IMR-90 (cell line): Measurements from ENCODE around the gene ERC2. TPM values are rescaled to one million over a fixed set of nuclear protein-coding genes. Genes with fewer than 3 reads are reported as not detected.

Experiments used
- ATAC-seq: fragments of 200-7000 bp; cut with Tn5 transposase; 2 replicates; pipeline ENCODE4 v1.9.1; 2020; ENCODE audit warnings: low read depth, mild to moderate bottlenecking, moderate library complexity
- BruUV-seq: library from RNA; stranded (reverse); fragments of 400-500 nt; replicated peaks from 2 replicates; lab custom pipeline; 2021; lab: Mats Ljungman, UMichigan
- CTCF ChIA-PET: fragments of 300-600 bp; formaldehyde crosslinking; extraction: SDS; loops from one replicate; lab custom pipeline; 2021; ENCODE audit warnings: antibody characterized with exemption; lab: Yijun Ruan, JAX
- POLR2A ChIA-PET: fragments of 300-600 bp; sonication (Branson Sonifier 250); formaldehyde crosslinking; loops from one replicate; lab custom pipeline; 2022; ENCODE audit warnings: antibody characterized with exemption; ENCODE audit not compliant: unreplicated experiment; lab: Charles Lee
- DNase-seq: peaks from one replicate; pipeline ENCODE4 v3.0.0; 2013
- H2AFZ ChIP-seq: replicated peaks from 2 replicates; pipeline ENCODE3; 2013; ENCODE audit warnings: low read length, mild to moderate bottlenecking; ENCODE audit not compliant: poor library complexity
- H2AK5ac ChIP-seq: 2 replicates; pipeline ENCODE4 v1.6.1; 2013; ENCODE audit warnings: low read depth, low read length, inconsistent platforms
- H2AK9ac ChIP-seq: replicated peaks from 2 replicates; pipeline ENCODE3; 2013; ENCODE audit warnings: mild to moderate bottlenecking, low read depth, low read length, moderate library complexity; ENCODE audit not compliant: poor library complexity
- H2BK120ac ChIP-seq: 2 replicates; pipeline ENCODE4 v1.6.1; 2013; ENCODE audit warnings: low read depth, low read length, inconsistent platforms
- H2BK15ac ChIP-seq: 3 replicates; pipeline ENCODE4 v1.6.1; 2013; ENCODE audit warnings: low read depth, low read length, inconsistent platforms
- H2BK20ac ChIP-seq: 2 replicates; pipeline ENCODE4 v1.6.1; 2013; ENCODE audit warnings: low read depth, mild to moderate bottlenecking, inconsistent platforms, low read length, moderate library complexity
- H2BK5ac ChIP-seq: 2 replicates; pipeline ENCODE4 v1.6.1; 2013; ENCODE audit warnings: mild to moderate bottlenecking, low read depth, low read length, inconsistent platforms; ENCODE audit not compliant: poor library complexity, severe bottlenecking
- H3K14ac ChIP-seq: replicated peaks from 2 replicates; pipeline ENCODE4 v1.6.1; 2013; ENCODE audit warnings: low read depth, low read length, inconsistent platforms
- H3K18ac ChIP-seq: 2 replicates; pipeline ENCODE4 v1.6.1; 2013; ENCODE audit warnings: low read depth, low read length, control low read depth
- H3K23ac ChIP-seq: 2 replicates; pipeline ENCODE4 v1.6.1; 2013; ENCODE audit warnings: low read depth, low read length, inconsistent platforms
- H3K27ac ChIP-seq: 2 replicates; pipeline ENCODE4 v1.5.1; 2013; ENCODE audit warnings: mild to moderate bottlenecking, control low read depth, low read length; ENCODE audit not compliant: insufficient read depth
- H3K27me3 ChIP-seq: 2 replicates; pipeline ENCODE4 v1.6.1; 2013; ENCODE audit warnings: low read length; ENCODE audit not compliant: control insufficient read depth, insufficient read depth
- H3K36me3 ChIP-seq: 2 replicates; pipeline ENCODE4 v1.6.1; 2013; ENCODE audit warnings: low read length, mixed read lengths; ENCODE audit not compliant: control insufficient read depth, insufficient read depth
- H3K4ac ChIP-seq: 2 replicates; pipeline ENCODE4 v1.6.1; 2013; ENCODE audit warnings: low read depth, low read length, inconsistent platforms
- H3K4me1 ChIP-seq: 2 replicates; pipeline ENCODE4 v1.6.1; 2013; ENCODE audit warnings: low read length, mixed read lengths; ENCODE audit not compliant: control insufficient read depth, insufficient read depth
- H3K4me2 ChIP-seq: 2 replicates; pipeline ENCODE4 v1.6.1; 2013; ENCODE audit warnings: low read depth, mild to moderate bottlenecking, control low read depth, low read length, moderate library complexity
- H3K4me3 ChIP-seq: 2 replicates; pipeline ENCODE4 v1.5.1; 2013; ENCODE audit warnings: low read depth, mild to moderate bottlenecking, control low read depth, low read length, moderate library complexity; ENCODE audit not compliant: insufficient read depth
- H3K56ac ChIP-seq: 2 replicates; pipeline ENCODE4 v1.6.1; 2013; ENCODE audit warnings: low read length, inconsistent platforms; ENCODE audit not compliant: insufficient read depth; ENCODE audit errors: extremely low read depth
- H3K79me1 ChIP-seq, 2 experiments: 2 replicates each; pipeline ENCODE4 v1.6.1; 2013; ENCODE audit warnings: low read length in 2 of 2, inconsistent platforms in 1 of 2, low read depth in 1 of 2
- H3K9ac ChIP-seq: 2 replicates; pipeline ENCODE4 v1.6.1; 2013; ENCODE audit warnings: low read depth, low read length, control low read depth
- H3K9me1 ChIP-seq: 2 replicates; pipeline ENCODE4 v1.6.1; 2013; ENCODE audit warnings: low read length, inconsistent platforms; ENCODE audit not compliant: insufficient read depth
- H3K9me3 ChIP-seq: 2 replicates; pipeline ENCODE4 v1.6.1; 2013; ENCODE audit warnings: low read length; ENCODE audit not compliant: control insufficient read depth, insufficient read depth
- H4K20me1 ChIP-seq: 2 replicates; pipeline ENCODE4 v1.6.1; 2013; ENCODE audit warnings: low read length, inconsistent platforms; ENCODE audit not compliant: insufficient read depth
- H4K5ac ChIP-seq: 2 replicates; pipeline ENCODE4 v1.6.1; 2013; ENCODE audit warnings: mild to moderate bottlenecking, low read depth, low read length, control low read depth
- H4K8ac ChIP-seq, 2 experiments: 2 replicates each; pipeline ENCODE4 v1.6.1; 2013; ENCODE audit warnings: low read depth in 2 of 2, low read length in 2 of 2, control low read depth in 1 of 2, inconsistent platforms in 1 of 2
- H4K91ac ChIP-seq: 2 replicates; pipeline ENCODE4 v1.6.1; 2013; ENCODE audit warnings: low read depth, low read length, inconsistent platforms; ENCODE audit not compliant: insufficient read depth
- FOS ChIP-seq: fragments of 150-350 bp; IDR thresholded peaks from 2 replicates; pipeline ENCODE4 v1.6.1; 2016; ENCODE audit warnings: low read depth, low read length
- MAZ ChIP-seq: IDR thresholded peaks from 2 replicates; pipeline ENCODE4 v1.6.1; 2012; ENCODE audit warnings: low read depth, mild to moderate bottlenecking, low read length, improper control_type of control experiment, moderate library complexity, borderline replicate concordance
- WGBS, 2 experiments: methylation state at CpG; one replicate each; pipeline versions ENCODE4 v1.1.5 to v1.1.7; 2013; ENCODE audit warnings: missing lambda C conversion rate in 2 of 2; ENCODE audit not compliant: insufficient read length in 1 of 2; ENCODE audit errors: extremely low coverage in 2 of 2; 5-methylcytosine and 5-hydroxymethylcytosine counted together
- dilution Hi-C: fragments of 300-500 bp; cut with HindIII; formaldehyde crosslinking; loops from one replicate; pipeline ENCODE4 v1.14.3; 2018; ENCODE audit warnings: low sequenced_read_pairs; ENCODE audit not compliant: unreplicated experiment
- in situ Hi-C: fragments of 300-500 bp; cut with MboI; formaldehyde crosslinking; loops from 3 replicates; pipeline ENCODE4 v1.14.3; 2019; ENCODE audit warnings: low sequenced_read_pairs, inconsistent platforms, mixed read lengths
- intact Hi-C: fragments of 100-400 bp; cut with micrococcal nuclease; formaldehyde crosslinking; loops from 2 replicates; pipeline ENCODE4 v1.10.0; 2022
- polyA plus RNA-seq, 3 experiments: library from polyadenylated mRNA; depleted of rRNA; stranded (reverse); fragments of >200 nt; gene quantifications; 2 replicates each; pipeline ENCODE4 v1.2.3, GENCODE V29; 2012; ENCODE audit warnings: low replicate concordance in 1 of 3
- total RNA-seq: library from RNA; depleted of rRNA; stranded (reverse); fragments of >200 nt; gene quantifications from 2 replicates; pipeline ENCODE4 v1.2.3, GENCODE V29; 2012

The ERC2 gene
- total and polyA plus RNA-seq, 2 of the 4 experiments (the other 2 are of a cell fraction), result 0.17 to 0.18 TPM

- Histone ChIP-seq H2BK15ac (no peak overlapping the region), H3K18ac (no peak overlapping the region), H2BK120ac (no peak overlapping the region), H2BK20ac (no peak overlapping the region), H3K4me3 (no peak overlapping the region), H3K4me1 (no peaks in the 10 kb centered on the region), H3K14ac (no peak overlapping the region), H3K27me3 (no peaks in the 10 kb centered on the region; the same call in 1 of the 2 replicates), H4K20me1 (no peaks in the 10 kb centered on the region), H3K79me1 (no peaks in the 10 kb centered on the region), H2AFZ (no peak overlapping the region), H3K56ac (no peak overlapping the region), H3K9me3 (no peaks in the 10 kb centered on the region), H3K23ac (no peak overlapping the region), H4K5ac (no peak overlapping the region), H3K9ac (no peak overlapping the region), H2AK5ac (no peak overlapping the region), H4K8ac (no peak overlapping the region), H2BK5ac (no peak overlapping the region), H2AK9ac (no peak overlapping the region), H3K4me2 (no peak overlapping the region), H3K9me1 (no peaks in the 10 kb centered on the region), H3K27ac (no peak overlapping the region), H4K91ac (no peak overlapping the region), H3K4ac (no peak overlapping the region), H3K36me3 (no peaks in the 10 kb centered on the region)
- ATAC-seq (no peak), DNase-seq (no peak)
- TF ChIP-seq MAZ (no peak), FOS (no peak)
- intact Hi-C loops (no loop called here), dilution Hi-C loops (no loop called here), in situ Hi-C loops (no loop called here)
- ChIA-PET CTCF (no interaction called here), POLR2A (no interaction called here)
- BruUV-seq, result no TSS peak
- WGBS, 2 experiments, result 60% methylated on average over 1 of the region's 2 CpGs; no CpG with 5 or more reads in 1 of the 2 experiments
Observed at GRCh38 chr3:56339244-56339643, 129.0 kb downstream of the ERC2 start.
